ENCODE measurements around the gene PPP3R1. TPM values are rescaled to one million over a fixed set of nuclear protein-coding genes. Genes with fewer than 3 reads are reported as not detected.

PPP3R1 gene
- polyA plus RNA-seq, 5 donors = 57.7 to 69.1 (median 62.7) TPM

- no peak for DNase-seq
Measured at GRCh38 chr2:68236876-68237275, 15.5 kb downstream of the PPP3R1 start.

GRCh38 chr2:68236103-68236734 is 16.1 kb downstream of the PPP3R1 start:
- no peak for DNase-seq

DNA sequence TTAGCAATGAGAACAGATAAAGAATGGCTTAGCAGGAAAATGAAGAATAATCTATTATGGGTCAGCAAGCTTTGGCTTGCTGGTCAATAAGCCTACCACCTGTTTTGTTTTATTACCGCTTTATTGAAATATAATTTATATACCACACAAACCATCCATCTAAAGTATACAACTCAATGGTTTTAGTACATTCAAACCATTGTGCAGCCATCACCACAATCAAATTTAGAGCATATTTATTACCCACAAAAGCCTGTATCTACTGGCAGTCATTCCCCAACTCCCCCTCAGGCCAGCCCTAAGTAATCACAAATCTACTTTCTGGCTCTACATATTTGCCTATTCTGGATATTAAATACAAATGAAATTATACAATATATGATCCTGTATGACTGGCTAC is 17.2 kb downstream of the PPP3R1 start:
- DNase-seq = no peak

DNA sequence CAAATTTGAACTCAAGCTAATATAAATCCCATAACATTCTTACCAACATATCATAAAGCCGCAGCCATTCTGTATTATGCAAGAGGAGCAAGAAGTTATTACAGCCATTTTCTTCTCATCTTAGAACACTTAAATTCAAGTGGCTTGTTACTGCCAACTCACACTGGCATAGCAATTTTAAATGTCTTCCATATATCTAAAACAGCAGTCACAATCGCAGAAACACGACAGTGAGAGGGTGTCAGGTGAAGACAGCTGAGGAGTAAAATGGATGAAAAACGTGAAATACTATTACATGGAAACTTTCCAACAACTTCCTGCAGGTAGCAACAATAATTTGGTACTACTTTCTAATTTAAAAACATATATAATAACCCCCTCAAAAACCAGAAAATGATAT is 17.9 kb downstream of the PPP3R1 start:
- DNase-seq = no peak

DNA sequence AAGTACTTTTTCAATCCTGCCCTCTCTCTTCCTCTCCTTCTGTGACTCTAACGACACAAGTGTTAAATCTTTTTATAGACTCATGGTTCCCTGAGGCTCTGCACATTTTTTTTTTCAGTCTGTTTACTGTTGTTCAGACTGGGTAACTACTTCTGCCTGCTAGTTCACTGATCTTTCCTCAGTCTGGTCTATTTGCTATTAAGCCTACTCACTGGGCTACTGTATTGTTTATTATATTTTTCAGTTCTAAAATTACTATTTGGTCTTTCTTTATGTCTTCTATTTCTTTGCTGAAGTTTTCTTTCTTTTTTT is 21.3 kb downstream of the PPP3R1 start:
- DNase-seq = no peak

DNA sequence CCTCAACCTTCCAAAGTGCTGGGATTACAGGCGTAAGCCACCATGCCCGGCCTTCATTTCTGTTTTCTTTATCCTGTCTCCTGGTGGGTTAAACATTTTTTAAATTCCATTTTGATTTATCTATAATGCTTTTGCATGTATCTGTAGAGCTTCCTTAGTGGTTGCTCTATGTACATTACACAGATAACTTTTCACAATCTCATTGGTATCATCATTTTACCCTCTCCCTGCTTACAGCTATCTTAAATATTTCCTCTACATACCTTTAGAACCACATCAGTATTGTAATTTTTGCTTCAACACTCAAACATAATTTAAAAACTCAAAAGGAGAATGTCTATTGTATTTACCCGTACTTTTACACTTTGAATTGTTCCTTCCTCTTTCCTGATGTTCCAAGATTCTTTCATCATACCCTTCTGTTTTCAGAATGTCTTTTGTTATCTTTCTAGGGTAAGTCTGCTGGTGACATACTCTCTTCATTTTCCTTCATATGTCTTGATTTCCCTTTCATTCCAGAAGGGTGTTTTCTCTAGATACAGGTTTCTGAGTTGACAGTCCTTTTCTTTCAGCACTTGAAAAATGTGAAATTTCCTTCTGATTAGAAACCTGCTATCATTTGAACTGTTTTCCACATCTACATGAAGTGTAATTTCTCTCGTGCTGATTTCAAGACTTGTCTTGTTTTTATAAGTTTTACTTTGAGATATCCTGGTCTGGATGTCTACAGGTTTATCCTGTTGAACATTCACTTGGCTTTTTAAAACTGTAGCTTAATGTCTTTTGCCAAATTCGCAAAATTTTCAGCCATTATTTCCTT is 21.9 kb downstream of the PPP3R1 start:
- DNase-seq = no peak

GRCh38 chr2:68226794-68227193 is 25.5 kb downstream of the PPP3R1 start:
- no peak for DNase-seq

GRCh38 chr2:68225119-68225632 is 27.2 kb downstream of the PPP3R1 start:
- DNase-seq = no peak

- no peak for DNase-seq
Measured at GRCh38 chr2:68223419-68223818, 28.9 kb downstream of the PPP3R1 start.

DNA sequence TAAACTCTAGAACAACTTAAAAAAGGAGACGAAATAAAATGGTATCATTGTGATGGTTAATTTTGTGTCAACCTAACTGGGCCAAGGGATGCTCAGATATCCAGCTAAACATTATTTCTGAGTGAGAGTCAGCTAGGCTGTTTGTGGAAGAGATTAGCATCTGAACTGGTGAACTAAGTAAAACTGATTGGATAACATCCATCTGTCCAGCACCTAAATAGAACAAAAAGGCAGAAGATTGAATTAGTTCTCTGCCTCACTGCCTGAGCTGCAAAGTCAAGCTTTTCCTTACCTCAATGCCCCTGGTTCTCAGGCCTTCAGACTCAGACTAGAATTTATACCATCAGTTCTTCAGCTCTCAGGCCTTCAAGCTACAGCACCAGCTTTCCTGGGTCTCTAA is 30.0 kb downstream of the PPP3R1 start:
- DNase-seq = no peak

- no peak for DNase-seq
Measured at GRCh38 chr2:68218343-68218901, 33.9 kb downstream of the PPP3R1 start.

- DNase-seq = no peak
Measured at GRCh38 chr2:68217729-68218128, 34.6 kb downstream of the PPP3R1 start.

- no peak for DNase-seq
Measured at GRCh38 chr2:68216454-68217310, 35.6 kb downstream of the PPP3R1 start.

GRCh38 chr2:68214381-68214780 is 38.0 kb downstream of the PPP3R1 start:
- DNase-seq = no peak

DNA sequence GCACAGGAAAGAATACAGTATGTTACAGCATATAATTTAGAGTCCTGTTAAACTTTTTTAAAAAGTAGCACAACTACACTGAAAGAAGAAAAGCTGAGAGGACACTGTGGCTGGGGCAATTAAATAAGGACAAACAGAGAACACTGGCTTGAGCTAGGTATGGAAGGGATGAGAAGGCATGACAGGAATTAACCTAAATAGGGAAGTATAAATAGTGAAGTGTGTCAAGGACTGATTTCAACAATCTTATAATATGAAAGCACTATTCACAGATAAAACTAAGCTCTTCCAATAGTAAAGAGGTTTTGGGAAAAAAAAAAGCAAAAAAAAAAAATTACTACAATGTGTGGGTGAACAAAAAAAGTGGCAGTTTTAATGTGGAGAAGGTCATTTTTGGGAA is 45.5 kb downstream of the PPP3R1 start:
- DNase-seq = no peak

- DNase-seq = no peak
Measured at GRCh38 chr2:68203587-68203986, 48.7 kb downstream of the PPP3R1 start.

DNA sequence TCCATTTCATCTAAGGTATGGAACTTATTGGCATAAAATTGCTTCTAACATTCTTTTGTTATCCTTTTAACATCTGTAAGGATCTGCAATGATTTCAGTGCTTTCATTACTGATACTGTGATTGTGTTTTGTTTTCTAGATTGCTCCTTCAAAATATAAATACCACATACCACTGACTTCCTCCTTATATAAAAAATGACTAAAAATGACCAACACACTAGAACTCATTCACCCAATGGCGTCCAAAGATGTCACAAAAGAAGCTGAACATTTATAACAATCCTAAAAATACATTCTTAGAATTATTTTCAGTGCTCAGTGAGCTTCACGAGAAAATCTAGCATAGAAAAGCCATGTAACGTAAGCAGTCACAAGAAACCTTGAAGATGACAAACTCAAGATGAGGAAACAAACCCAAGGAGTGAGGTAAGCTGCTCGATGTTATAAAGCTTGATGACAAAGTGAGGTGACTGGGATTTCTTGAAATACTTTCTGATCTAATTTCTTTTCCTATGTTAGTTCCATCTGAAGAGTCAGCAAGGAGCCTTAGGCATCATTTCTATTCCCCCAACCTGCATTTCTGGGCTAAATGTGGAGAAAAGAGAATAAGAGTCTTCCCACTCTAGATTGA is 52.1 kb downstream of the PPP3R1 start:
- DNase-seq = no peak

DNA sequence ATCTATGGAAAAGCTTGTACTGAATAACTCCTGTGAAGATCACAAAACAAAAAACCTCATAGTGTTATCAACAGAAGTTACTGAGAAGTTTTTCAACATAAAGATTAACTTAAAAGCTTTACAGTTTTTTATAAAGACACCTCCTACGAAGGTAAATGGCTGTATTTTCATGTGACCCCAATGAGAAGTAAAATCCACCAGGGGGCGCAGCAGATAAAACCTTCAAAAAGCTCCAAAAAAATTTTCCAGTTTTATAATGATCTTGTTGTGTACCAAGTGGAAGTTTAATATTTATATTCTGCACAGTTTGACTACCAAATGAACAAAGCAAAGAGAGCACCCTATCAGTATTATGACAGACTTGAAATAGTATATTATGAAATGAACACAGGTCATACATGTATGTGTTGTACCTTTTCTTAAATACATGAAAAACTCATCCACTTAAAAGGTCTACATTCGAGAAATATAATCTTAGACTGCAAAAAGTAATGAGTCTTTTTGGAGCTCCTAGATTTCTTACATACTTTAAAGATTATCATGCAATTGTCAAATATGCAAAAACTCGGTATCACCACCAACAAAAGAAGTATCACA is 56.1 kb downstream of the PPP3R1 start:
- peak in 1 of 2 donors; percentile 26 for DNase-seq

GRCh38 chr2:68195096-68195495 is 57.2 kb downstream of the PPP3R1 start:
- no peak for DNase-seq

DNA sequence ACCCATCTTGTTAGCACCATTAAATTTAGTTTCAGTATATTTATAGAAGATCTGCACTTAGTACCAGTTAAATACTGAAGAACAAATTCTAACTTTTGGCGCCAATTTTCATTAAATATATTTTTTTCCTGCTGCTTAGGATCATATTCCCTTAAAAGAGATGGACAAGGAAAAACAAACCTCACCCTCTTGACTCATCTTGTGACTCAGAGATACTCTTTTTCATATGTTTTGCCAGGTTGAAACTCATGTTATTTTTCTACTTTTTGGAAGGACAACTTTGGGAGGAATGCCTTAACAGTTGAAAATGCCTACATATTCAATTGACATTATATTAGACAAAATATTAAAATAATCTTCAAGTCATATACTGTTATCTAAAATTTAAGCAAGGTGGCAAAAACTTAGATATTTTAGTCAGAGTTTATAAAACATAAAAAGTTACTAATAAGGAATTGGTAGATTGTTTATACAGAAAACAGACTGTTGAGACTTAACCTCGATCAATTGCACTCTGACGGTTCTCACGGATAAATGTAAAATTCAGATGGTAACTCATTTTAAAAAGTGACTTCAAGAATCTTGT is 58.5 kb downstream of the PPP3R1 start:
- no peak for DNase-seq

- DNase-seq = no peak
Measured at GRCh38 chr2:68193144-68193543, 59.2 kb downstream of the PPP3R1 start.
